ACC112 (cell line): Measurements from ENCODE around the gene CARMIL1.

Source experiments
- H2AFZ ChIP-seq: fragments of 200-600 bp; sonication (generic); one replicate; pipeline ENCODE4 v1.6.0; 2017; ENCODE audit warnings: antibody characterized with exemption, low read length; ENCODE audit not compliant: unreplicated experiment
- H3K27ac ChIP-seq: fragments of 200-600 bp; sonication (generic); 2 replicates; pipeline ENCODE4 v1.5.1; 2014; ENCODE audit warnings: low read depth, mild to moderate bottlenecking, antibody characterized with exemption, low read length, moderate library complexity
- H3K27me3 ChIP-seq: fragments of 200-600 bp; sonication (generic); 2 replicates; pipeline ENCODE4 v1.6.1; 2014; ENCODE audit warnings: mild to moderate bottlenecking, antibody characterized with exemption, low read length, moderate library complexity, mixed read lengths; ENCODE audit not compliant: insufficient read depth
- H3K36me3 ChIP-seq: fragments of 200-600 bp; sonication (generic); 2 replicates; pipeline ENCODE4 v1.6.1; 2016; ENCODE audit warnings: mild to moderate bottlenecking, antibody characterized with exemption, low read length, moderate library complexity, mixed read lengths; ENCODE audit not compliant: insufficient read depth
- H3K4me1 ChIP-seq: fragments of 200-600 bp; sonication (generic); one replicate; pipeline ENCODE4 v1.6.1; 2016; ENCODE audit warnings: low read length, mixed read lengths; ENCODE audit not compliant: insufficient read depth, unreplicated experiment, control insufficient read depth
- H3K4me3 ChIP-seq: fragments of 200-600 bp; sonication (generic); 2 replicates; pipeline ENCODE4 v1.5.1; 2014; ENCODE audit warnings: mild to moderate bottlenecking, low read depth, low read length
- H3K79me2 ChIP-seq: fragments of 200-600 bp; sonication (generic); one replicate; pipeline ENCODE4 v1.6.0; 2016; ENCODE audit warnings: low read length; ENCODE audit not compliant: control insufficient read depth, unreplicated experiment, insufficient read depth

CARMIL1 gene

GRCh38 chr6:25623879-25624278 lies 344.7 kb downstream of the CARMIL1 start:
- Histone ChIP-seq H3K36me3 (no peaks in the 10 kb centered on the region), H3K27me3 (peaks cover 9% of the 10 kb centered on the region; the same call in 1 of the 2 replicates), H3K79me2 (no peaks in the 10 kb centered on the region), H3K27ac (no peak overlapping the region), H2AFZ (no peak overlapping the region), H3K4me3 (no peak overlapping the region), H3K4me1 (no peaks in the 10 kb centered on the region)

- Histone ChIP-seq H3K36me3 (no peaks in the 10 kb centered on the region), H2AFZ (no peak overlapping the region), H3K27ac (no peak overlapping the region), H3K27me3 (peaks cover 34% of the 10 kb centered on the region), H3K4me3 (no peak overlapping the region), H3K79me2 (no peaks in the 10 kb centered on the region), H3K4me1 (no peaks in the 10 kb centered on the region)
Measured at GRCh38 chr6:25627001-25627400, 347.8 kb downstream of the CARMIL1 start.

- Histone ChIP-seq H3K4me1 (no peaks in the 10 kb centered on the region), H3K79me2 (no peaks in the 10 kb centered on the region), H3K36me3 (no peaks in the 10 kb centered on the region), H3K4me3 (no peak overlapping the region), H3K27ac (no peak overlapping the region), H3K27me3 (peaks cover 39% of the 10 kb centered on the region), H2AFZ (no peak overlapping the region)
Measured at GRCh38 chr6:25628471-25629197, 349.5 kb downstream of the CARMIL1 start.

- Histone ChIP-seq H2AFZ (no peak overlapping the region), H3K27ac (no peak overlapping the region), H3K4me3 (no peak overlapping the region), H3K36me3 (no peaks in the 10 kb centered on the region), H3K4me1 (no peaks in the 10 kb centered on the region), H3K79me2 (no peaks in the 10 kb centered on the region), H3K27me3 (peaks cover 39% of the 10 kb centered on the region)
Measured at GRCh38 chr6:25629198-25629576, 350.0 kb downstream of the CARMIL1 start.

- Histone ChIP-seq H3K4me1 (no peaks in the 10 kb centered on the region), H3K27me3 (peaks cover 46% of the 10 kb centered on the region), H3K36me3 (no peaks in the 10 kb centered on the region), H3K27ac (no peak overlapping the region), H3K4me3 (no peak overlapping the region), H3K79me2 (no peaks in the 10 kb centered on the region), H2AFZ (no peak overlapping the region)
Measured at GRCh38 chr6:25630508-25631278, 351.5 kb downstream of the CARMIL1 start.

GRCh38 chr6:25635886-25636317 lies 356.7 kb downstream of the CARMIL1 start:
- Histone ChIP-seq H3K79me2 (no peaks in the 10 kb centered on the region), H2AFZ (no peak overlapping the region), H3K4me1 (no peaks in the 10 kb centered on the region), H3K27ac (no peak overlapping the region), H3K36me3 (no peaks in the 10 kb centered on the region), H3K27me3 (peaks cover 67% of the 10 kb centered on the region), H3K4me3 (no peak overlapping the region)

- H3K27ac ChIP-seq: no peak overlapping the region
- no peaks in the 10 kb centered on the region for H3K4me1 ChIP-seq
- H3K27me3 ChIP-seq: peaks cover 67% of the 10 kb centered on the region
- no peak overlapping the region for H3K4me3 ChIP-seq
- no peak overlapping the region for H2AFZ ChIP-seq
- no peaks in the 10 kb centered on the region for H3K36me3 ChIP-seq
- no peaks in the 10 kb centered on the region for H3K79me2 ChIP-seq
Measured at GRCh38 chr6:25637211-25637610, 358.0 kb downstream of the CARMIL1 start.

GRCh38 chr6:25637960-25638434 lies 358.8 kb downstream of the CARMIL1 start:
- Histone ChIP-seq H3K79me2 (no peaks in the 10 kb centered on the region), H3K27ac (no peak overlapping the region), H3K36me3 (no peaks in the 10 kb centered on the region), H3K27me3 (peaks cover 73% of the 10 kb centered on the region), H2AFZ (no peak overlapping the region), H3K4me3 (no peak overlapping the region), H3K4me1 (no peaks in the 10 kb centered on the region)

- Histone ChIP-seq H3K79me2 (no peaks in the 10 kb centered on the region), H3K36me3 (no peaks in the 10 kb centered on the region), H3K4me1 (no peaks in the 10 kb centered on the region)
Measured at GRCh38 chr6:25639653-25640052, 360.5 kb downstream of the CARMIL1 start.

GRCh38 chr6:25640446-25640845 lies 361.3 kb downstream of the CARMIL1 start:
- no peaks in the 10 kb centered on the region for H3K79me2 ChIP-seq
- H3K27me3 ChIP-seq: peaks cover 88% of the 10 kb centered on the region
- no peak overlapping the region for H3K27ac ChIP-seq
- no peaks in the 10 kb centered on the region for H3K4me1 ChIP-seq
- H3K36me3 ChIP-seq: no peaks in the 10 kb centered on the region
- H3K4me3 ChIP-seq: no peak overlapping the region
- no peak overlapping the region for H2AFZ ChIP-seq

More at GRCh38 chr6:25639653-25640052, 360.5 kb downstream of the CARMIL1 start:
- Histone ChIP-seq H2AFZ (no peak overlapping the region), H3K27me3 (peaks cover 86% of the 10 kb centered on the region), H3K27ac (no peak overlapping the region), H3K4me3 (no peak overlapping the region)

GRCh38 chr6:25640891-25641290 lies 361.7 kb downstream of the CARMIL1 start:
- Histone ChIP-seq H3K79me2 (no peaks in the 10 kb centered on the region), H3K4me3 (no peak overlapping the region), H3K27me3 (peaks cover 88% of the 10 kb centered on the region), H3K27ac (no peak overlapping the region), H3K36me3 (no peaks in the 10 kb centered on the region), H3K4me1 (no peaks in the 10 kb centered on the region), H2AFZ (no peak overlapping the region)
